GM19035 (cell line): Measurements from ENCODE around the gene BDKRB1.

ENCODE experiments used
- ATAC-seq: cut with Tn5 transposase; IDR thresholded peaks from one replicate; pipeline ENCODE4 v1.9.1; 2021; ENCODE audit not compliant: unreplicated experiment

The BDKRB1 gene

DNA sequence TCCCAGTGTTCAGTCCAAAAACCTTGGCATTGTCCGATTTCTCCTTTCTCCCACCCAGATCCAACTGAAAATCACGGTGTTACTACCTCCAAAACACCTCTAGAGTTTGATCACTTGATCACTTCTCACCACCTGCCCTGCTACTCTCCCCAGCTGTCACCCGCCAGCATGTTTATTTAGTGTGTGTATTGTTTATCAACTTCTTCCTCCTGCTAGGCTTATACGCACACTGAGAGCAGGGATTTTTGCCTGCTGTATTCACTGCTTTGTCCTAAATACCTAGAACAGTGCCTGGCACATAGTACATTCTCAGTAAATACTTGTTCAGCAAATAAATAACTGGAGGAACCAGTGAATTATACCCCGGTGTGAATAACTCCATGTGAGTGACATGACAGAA lies 5.0 kb downstream of the BDKRB1 start:
- ATAC-seq: no peak

DNA sequence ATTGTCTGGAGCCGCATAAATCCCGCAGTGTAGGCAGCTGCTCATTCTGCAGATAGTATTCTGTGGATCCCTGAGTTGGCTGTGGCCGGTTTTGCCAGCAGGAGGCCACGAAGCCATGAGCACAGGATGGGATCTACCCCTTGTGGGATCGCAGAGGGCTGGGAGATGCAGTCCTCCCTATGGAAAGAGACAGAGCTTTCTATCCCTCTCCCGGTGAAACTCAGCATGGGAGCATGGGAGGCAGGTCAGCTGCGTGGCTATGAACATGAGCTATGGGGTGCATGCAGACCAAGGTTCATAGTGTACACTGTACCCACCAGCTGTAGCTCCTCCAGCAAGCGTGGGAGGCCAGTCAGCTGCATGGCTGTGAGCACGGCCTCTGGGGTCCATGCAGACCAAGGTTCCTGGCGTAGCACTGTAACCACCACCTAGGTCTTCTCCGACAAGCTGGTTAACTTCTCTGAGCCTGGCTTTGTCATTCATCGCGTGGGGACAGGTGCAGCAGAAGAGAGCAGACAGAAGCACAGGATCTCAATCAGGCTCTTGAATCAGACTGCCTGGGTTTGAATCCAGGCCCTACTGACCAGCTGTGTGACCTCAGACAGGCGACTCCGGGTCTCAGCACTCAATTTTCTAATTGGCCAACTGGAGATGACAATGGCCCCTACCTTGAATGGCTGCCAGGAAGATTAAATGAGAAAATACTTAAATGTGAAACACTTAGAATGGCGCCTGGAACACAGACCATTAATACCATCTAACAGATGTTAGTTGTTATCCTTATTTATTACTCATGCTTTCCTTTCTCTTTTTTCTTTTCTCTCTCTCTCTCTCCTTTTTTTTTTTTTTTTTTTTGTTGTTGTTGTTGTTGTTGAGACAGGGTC lies 6.0 kb downstream of the BDKRB1 start:
- ATAC-seq: no peak

DNA sequence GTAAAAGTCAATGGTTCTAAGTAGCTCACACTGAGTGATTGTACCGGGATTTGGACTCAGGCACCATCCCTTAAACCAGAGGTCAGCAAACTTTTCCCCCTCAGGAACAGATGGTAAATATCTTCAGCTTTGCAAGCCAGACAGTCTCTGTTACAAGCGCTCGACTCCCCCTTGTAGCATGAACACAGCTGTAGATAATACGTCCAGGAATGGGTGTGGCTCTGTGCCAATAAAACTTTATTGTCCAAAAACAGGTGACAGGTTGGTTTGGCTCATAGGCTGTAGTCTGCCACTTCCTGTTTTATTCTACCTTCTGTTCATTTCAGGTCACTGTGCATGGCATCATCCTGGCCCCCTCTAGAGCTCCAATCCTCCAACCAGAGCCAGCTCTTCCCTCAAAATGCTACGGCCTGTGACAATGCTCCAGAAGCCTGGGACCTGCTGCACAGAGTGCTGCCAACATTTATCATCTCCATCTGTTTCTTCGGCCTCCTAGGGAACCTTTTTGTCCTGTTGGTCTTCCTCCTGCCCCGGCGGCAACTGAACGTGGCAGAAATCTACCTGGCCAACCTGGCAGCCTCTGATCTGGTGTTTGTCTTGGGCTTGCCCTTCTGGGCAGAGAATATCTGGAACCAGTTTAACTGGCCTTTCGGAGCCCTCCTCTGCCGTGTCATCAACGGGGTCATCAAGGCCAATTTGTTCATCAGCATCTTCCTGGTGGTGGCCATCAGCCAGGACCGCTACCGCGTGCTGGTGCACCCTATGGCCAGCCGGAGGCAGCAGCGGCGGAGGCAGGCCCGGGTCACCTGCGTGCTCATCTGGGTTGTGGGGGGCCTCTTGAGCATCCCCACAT lies 7.6 kb downstream of the BDKRB1 start:
- no peak for ATAC-seq

DNA sequence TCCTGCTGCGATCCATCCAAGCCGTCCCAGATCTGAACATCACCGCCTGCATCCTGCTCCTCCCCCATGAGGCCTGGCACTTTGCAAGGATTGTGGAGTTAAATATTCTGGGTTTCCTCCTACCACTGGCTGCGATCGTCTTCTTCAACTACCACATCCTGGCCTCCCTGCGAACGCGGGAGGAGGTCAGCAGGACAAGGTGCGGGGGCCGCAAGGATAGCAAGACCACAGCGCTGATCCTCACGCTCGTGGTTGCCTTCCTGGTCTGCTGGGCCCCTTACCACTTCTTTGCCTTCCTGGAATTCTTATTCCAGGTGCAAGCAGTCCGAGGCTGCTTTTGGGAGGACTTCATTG lies 8.2 kb downstream of the BDKRB1 start:
- ATAC-seq: no peak

DNA sequence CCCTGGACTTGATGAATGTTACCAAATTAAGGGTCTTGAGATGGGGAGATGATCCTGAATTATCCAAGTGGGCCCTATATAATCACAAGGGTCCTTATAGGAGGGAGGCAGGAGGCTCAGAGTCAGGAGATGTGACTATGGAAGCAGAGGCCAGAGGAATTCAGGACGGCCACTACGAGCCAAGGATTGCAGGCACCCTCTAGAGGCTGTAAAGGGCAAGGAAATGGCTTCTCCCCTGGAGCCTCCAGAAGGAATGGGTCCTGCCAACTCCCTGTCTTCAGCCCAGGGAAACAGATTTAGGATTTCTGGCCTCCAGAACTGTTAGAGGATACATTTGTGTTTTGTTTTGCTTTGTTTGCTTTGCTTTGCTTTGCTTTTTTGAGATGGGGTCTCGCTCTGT lies 8.8 kb downstream of the BDKRB1 start:
- no peak for ATAC-seq

GRCh38 chr14:96265383-96266095 lies 9.5 kb downstream of the BDKRB1 start:
- ATAC-seq: no peak

- no peak for ATAC-seq
These were observed 11.3 kb downstream of the BDKRB1 start for GRCh38 chr14:96267336-96267735.

DNA sequence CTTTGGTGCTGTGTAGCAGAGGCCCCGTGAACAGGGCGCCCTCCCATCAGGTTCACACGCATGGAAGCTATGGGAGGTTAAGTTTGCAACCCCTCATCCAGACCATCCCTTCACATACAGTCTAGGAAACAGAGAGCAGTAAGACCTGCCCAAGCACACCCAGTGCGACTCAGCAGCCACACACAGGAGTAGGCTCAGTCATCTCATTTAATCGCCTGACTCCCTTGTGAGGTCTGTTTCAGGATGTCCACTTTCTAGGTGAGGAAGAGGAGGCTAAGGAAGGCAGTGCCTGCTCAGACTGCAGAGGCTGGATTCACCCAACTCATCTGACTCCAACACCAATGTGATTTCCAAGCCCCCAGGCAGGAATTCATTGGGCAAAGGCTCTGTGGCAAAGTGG lies 11.9 kb downstream of the BDKRB1 start:
- no peak for ATAC-seq

DNA sequence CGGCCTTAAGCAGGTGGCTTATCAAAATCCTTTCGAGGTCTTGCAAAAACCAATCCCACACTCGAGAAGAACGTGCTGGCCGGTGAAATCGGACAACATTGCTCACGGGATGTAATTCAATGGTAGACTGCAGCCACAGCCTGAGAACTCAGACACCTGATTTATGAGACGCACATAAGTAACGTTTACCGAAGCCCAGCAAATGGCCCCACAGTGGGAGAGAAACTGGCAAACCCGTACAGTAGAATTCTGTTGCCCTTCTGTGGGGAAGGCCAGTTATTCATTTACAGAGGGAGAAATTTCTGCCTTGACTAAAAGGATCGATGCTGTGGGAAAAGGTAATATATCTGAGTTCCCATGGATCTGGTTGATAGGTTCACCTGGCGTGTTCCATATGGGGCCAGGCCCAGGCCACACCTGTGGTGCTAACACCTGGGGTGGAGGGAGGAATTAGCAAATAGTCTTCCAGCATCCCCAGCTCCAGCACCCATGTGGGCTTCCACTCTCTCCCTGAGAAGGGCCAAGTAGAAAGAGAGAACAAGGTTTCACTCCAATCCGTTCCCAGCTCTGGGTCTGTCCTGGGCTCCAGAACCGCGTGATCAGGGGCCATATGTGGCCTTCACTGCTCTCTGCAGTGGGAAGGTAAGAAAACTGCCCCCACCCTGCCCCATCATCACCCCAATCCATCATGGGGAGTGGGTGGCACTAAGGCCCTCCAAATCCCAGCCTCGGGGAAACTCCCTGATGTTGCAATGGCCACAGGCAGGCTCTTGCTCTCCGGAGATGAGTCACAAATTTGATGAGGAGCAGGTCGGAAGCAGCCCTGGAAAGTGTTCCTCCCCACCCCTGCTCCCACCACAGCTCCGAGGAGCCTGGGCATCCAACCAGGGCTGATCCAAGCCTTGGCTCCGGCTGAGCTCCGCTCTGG lies 12.7 kb downstream of the BDKRB1 start:
- ATAC-seq: no peak

- no peak for ATAC-seq
These were observed 13.3 kb downstream of the BDKRB1 start for GRCh38 chr14:96269359-96269710.

GRCh38 chr14:96270565-96271420 lies 14.8 kb downstream of the BDKRB1 start:
- no peak for ATAC-seq

DNA sequence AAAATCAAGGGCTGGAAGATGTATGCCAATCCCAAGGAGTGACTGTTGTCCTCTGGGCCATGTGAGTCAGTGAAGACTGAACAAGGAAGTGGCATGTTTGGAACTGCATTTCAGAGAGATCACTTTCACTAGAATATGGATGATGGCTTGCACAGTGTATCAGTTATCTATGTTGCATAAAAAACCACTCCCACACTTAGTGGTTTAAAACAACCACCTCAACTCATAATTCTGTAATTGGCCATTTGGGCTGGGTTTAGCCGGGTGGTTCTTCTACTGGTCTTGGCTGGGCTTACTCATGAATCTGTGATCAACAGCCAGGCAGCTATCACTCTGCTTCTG lies 15.4 kb downstream of the BDKRB1 start:
- ATAC-seq: no peak

- no peak for ATAC-seq
These were observed 16.9 kb downstream of the BDKRB1 start for GRCh38 chr14:96272777-96273473.

DNA sequence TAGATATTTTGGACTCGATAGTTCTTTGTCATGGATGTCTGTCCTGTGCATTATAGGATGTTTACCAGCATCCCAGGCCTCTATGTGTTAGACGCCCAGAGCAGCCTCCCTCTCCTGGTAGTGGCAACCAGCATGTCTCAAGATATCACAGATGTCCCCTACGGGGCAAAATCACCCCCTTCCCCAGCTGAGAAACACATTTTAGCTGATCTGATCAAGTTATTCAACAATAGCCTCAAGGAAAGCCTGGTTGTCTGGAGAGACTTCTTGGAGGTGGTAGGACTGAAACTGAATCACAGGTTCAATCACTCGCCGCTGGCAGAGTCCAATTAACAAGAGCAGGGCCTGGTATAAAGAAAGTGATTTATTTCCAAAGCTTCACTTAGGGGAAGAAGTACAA lies 17.6 kb downstream of the BDKRB1 start:
- ATAC-seq: no peak

DNA sequence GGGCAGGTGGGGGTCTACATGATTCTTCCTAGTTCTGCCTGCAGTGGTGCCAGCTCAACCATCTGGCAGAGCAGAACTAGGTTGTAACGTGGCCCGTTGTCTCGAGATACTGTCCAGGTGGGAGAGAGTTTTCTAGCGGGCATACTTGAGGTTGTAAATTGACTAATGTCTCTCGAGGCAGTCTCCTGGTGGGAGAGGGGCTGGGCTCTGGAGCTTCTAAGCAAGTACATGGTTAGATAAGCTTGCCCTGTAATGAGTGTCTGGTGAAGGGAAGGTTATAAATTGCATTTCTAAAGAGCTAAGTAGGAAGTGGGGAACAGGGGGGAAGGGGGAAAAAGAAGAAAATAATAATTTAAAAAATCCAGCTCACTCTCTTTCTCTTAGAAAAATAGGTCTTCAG lies 18.1 kb downstream of the BDKRB1 start:
- no peak for ATAC-seq

DNA sequence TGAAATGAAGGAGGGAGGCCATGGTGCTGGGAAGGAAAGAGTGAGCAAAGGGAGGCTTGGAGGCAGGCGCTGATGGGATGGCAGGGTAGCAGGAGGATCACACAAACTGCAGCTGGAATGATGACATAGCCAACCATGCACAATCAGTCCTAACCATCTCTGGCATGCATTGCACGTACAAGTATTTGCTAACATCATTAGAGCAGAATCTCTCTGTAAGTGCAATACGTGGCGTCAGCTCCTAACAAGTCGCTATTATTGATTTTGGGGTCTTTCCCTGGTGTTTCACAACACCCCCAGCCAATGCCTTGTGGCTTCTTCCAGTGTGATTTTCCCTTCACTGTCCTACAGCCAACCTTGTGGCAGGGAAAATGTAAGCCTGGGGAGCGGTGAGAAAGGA lies 18.5 kb downstream of the BDKRB1 start:
- ATAC-seq: no peak

DNA sequence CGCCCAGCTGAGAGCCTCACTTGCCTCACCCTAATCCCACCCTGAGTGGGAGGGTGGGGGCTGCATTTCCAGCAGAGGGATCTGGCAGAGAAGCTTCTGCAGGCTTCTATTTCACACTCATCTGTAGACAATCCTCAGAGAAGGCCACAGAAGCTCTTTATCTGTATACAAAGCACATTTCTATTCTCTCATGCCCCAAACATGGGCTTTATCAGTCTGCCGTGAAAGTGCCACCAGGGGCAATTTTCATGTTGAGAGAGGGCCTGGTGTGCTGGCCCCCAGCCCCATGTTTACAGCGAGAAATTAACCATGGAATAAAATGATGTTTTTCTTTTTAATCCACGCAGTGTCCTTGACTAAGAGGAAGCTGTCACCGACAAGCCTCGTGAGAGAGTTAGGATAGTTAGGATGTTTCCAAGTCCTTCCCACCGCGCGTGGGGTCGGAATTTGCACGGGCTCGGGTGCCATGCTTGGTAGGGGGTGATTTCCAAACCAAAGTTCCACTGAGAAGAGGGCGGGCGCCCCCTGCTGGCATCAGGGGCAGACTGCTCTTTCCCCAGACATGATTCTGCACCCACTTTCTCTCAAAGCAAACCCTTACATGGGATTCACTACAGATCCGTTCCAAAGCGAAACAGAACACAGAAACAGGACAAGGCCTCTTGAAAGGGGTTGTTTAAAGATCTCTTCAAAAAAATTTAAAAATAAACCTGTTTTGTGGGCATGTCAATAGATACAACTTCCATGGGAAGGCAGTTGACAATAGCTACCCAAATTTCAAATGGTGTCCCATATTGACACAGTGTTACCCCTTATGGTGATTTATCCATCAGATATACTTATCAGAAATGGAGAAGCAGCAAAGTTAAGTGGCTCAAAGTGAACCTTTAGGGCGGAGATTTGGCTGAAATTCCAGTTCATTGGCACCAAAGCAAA lies 19.4 kb downstream of the BDKRB1 start:
- ATAC-seq: no peak

GRCh38 chr14:96277890-96278289 lies 21.9 kb downstream of the BDKRB1 start:
- ATAC-seq: no peak
